Neural cell (in vitro differentiated cells): ENCODE results near the gene DNAH10. TPM values are rescaled to one million over a fixed set of nuclear protein-coding genes. Genes with fewer than 3 reads are reported as not detected.

ENCODE experiments used
- H2AFZ ChIP-seq: fragments of 200-600, 300-800 bp; sonication (generic), shearing (Covaris generic); 2 replicates; pipeline ENCODE4 v1.6.0; 2014; ENCODE audit warnings: low read depth, mild to moderate bottlenecking, antibody characterized with exemption, low read length, moderate library complexity
- H3F3A ChIP-seq: fragments of 200-600 bp; shearing (Covaris generic); 2 replicates; pipeline ENCODE4 v1.6.1; 2016; ENCODE audit warnings: mild to moderate bottlenecking, moderate library complexity, mixed read lengths, antibody characterized with exemption, low read length; ENCODE audit not compliant: insufficient read depth, poor library complexity, severe bottlenecking
- H3K27ac ChIP-seq: fragments of 200-600, 300-800 bp; sonication (generic), shearing (Covaris generic); 2 replicates; pipeline ENCODE4 v1.5.1; 2014; ENCODE audit warnings: mild to moderate bottlenecking, low read length, moderate library complexity
- H3K27me3 ChIP-seq: fragments of 300-800, 200-600 bp; sonication (generic), shearing (Covaris generic); 2 replicates; pipeline ENCODE4 v1.6.0; 2014; ENCODE audit warnings: mild to moderate bottlenecking, low read depth, low read length, moderate library complexity; ENCODE audit not compliant: insufficient read depth
- H3K36me3 ChIP-seq: fragments of 300-800, 200-600 bp; sonication (generic), shearing (Covaris generic); 2 replicates; pipeline ENCODE4 v1.5.1; 2014; ENCODE audit warnings: mild to moderate bottlenecking, antibody characterized with exemption, low read length, moderate library complexity; ENCODE audit not compliant: insufficient read depth
- H3K4me2 ChIP-seq: fragments of 300-800, 200-600 bp; sonication (generic), shearing (Covaris generic); 2 replicates; pipeline ENCODE4 v1.6.0; 2014; ENCODE audit warnings: mild to moderate bottlenecking, low read length
- H3K4me3 ChIP-seq: fragments of 300-800, 200-600 bp; sonication (generic), shearing (Covaris generic); 2 replicates; pipeline ENCODE4 v1.5.1; 2014; ENCODE audit warnings: mild to moderate bottlenecking, low read length, moderate library complexity
- H3K79me2 ChIP-seq: fragments of 200-600 bp; shearing (Covaris generic); replicated peaks from 2 replicates; pipeline ENCODE4 v1.6.0; 2014; ENCODE audit warnings: mild to moderate bottlenecking, low read length, moderate library complexity; ENCODE audit not compliant: insufficient read depth
- H3K9ac ChIP-seq: fragments of 300-800, 200-600 bp; sonication (generic), shearing (Covaris generic); 2 replicates; pipeline ENCODE4 v1.6.1; 2016; ENCODE audit warnings: mild to moderate bottlenecking, low read length, mixed read lengths
- H3K9me2 ChIP-seq: fragments of 200-600 bp; shearing (Covaris generic); 2 replicates; pipeline ENCODE4 v1.6.1; 2016; ENCODE audit warnings: mild to moderate bottlenecking, low read length, mixed read lengths; ENCODE audit not compliant: insufficient read depth
- H3K9me3 ChIP-seq: fragments of 200-600, 300-800 bp; sonication (generic), shearing (Covaris generic); 2 replicates; pipeline ENCODE4 v1.6.1; 2016; ENCODE audit warnings: mild to moderate bottlenecking, mixed run types, low read length, moderate library complexity, mixed read lengths
- H4K20me1 ChIP-seq: fragments of 200-600 bp; shearing (Covaris generic); 2 replicates; pipeline ENCODE4 v1.6.1; 2016; ENCODE audit warnings: mild to moderate bottlenecking, mixed run types; ENCODE audit not compliant: insufficient read depth
- EP300 ChIP-seq: fragments of 450-650 bp; conservative IDR thresholded peaks from 2 replicates; pipeline ENCODE4 v1.6.1; 2014; ENCODE audit warnings: antibody characterized with exemption, mild to moderate bottlenecking, moderate library complexity; ENCODE audit not compliant: poor library complexity, severe bottlenecking
- EZH2 ChIP-seq: fragments of 200-600, 300-800 bp; shearing (Covaris generic), sonication (generic); IDR thresholded peaks from 2 replicates; pipeline ENCODE4 v1.6.1; 2014; ENCODE audit warnings: antibody characterized with exemption, low read length, borderline replicate concordance, mild to moderate bottlenecking; ENCODE audit not compliant: insufficient read depth, poor library complexity, severe bottlenecking
- MXI1 ChIP-seq: fragments of 450-650 bp; conservative IDR thresholded peaks from 2 replicates; pipeline ENCODE4 v1.6.1; 2014; ENCODE audit warnings: antibody characterized with exemption, mild to moderate bottlenecking; ENCODE audit not compliant: poor library complexity, severe bottlenecking
- POLR2AphosphoS5 ChIP-seq: IDR thresholded peaks from 2 replicates; pipeline ENCODE4 v1.6.1; 2012
- RAD21 ChIP-seq: fragments of 450-650 bp; conservative IDR thresholded peaks from 2 replicates; pipeline ENCODE4 v1.6.1; 2014; ENCODE audit warnings: antibody characterized with exemption, mild to moderate bottlenecking, moderate library complexity
- SMC3 ChIP-seq: fragments of 450-650 bp; conservative IDR thresholded peaks from 2 replicates; pipeline ENCODE4 v1.6.1; 2014; ENCODE audit warnings: antibody characterized with exemption, mild to moderate bottlenecking, moderate library complexity; ENCODE audit not compliant: poor library complexity
- TAF1 ChIP-seq: IDR thresholded peaks from 2 replicates; pipeline ENCODE4 v1.6.1; 2012; ENCODE audit warnings: low read depth
- polyA plus RNA-seq: library from polyadenylated mRNA; depleted of rRNA; stranded (reverse); fragments of >200 nt; gene quantifications from 2 replicates; pipeline ENCODE4 v1.2.3, GENCODE V29; 2014
- TF ChIP-seq, protein P1 (sequence below): IDR thresholded peaks from 2 replicates; pipeline ENCODE4 v1.6.1; 2012; ENCODE audit warnings: borderline replicate concordance
- TF ChIP-seq, protein P2 (sequence below): fragments of 450-650 bp; IDR thresholded peaks from 2 replicates; pipeline ENCODE4 v1.5.1; 2014; ENCODE audit warnings: antibody characterized with exemption, mild to moderate bottlenecking, moderate library complexity; ENCODE audit not compliant: poor library complexity, severe bottlenecking

DNAH10 gene
- polyA plus RNA-seq, 1 donor from 2014 or later: 1.9 TPM

GRCh38 chr12:123886931-123887582, 125.0 kb downstream of the DNAH10 start:
- H2AFZ ChIP-seq: no peak overlapping the region

DNA sequence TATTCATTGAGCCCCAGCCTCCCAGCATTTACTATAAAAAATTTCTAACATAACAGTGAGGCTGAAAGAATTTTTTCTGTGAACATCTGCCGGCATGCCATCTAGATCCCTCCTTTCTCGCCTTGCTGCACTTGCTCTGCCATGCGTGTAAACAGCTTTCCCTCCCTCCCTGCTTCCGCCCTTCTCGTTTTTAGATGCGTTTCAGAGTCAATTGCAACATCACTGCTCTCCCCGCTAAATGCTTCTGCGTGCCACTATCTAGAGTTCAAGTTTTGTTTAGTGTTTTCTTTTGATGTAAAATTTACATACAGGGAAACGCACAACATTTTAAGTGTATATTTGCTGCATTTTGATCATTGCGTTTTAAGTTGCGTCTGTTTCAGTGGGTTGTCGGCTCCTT, 126.9 kb downstream of the DNAH10 start:
- Histone ChIP-seq H3K27ac (no peak overlapping the region), H3K79me2 (no peaks in the 10 kb centered on the region), H2AFZ (no peak overlapping the region), H3K4me2 (no peak overlapping the region), H3F3A (no peaks in the 10 kb centered on the region), H3K36me3 (no peaks in the 10 kb centered on the region), H3K9ac (no peak overlapping the region), H3K27me3 (no peaks in the 10 kb centered on the region), H3K9me3 (no peaks in the 10 kb centered on the region), H4K20me1 (no peaks in the 10 kb centered on the region), H3K4me3 (no peak overlapping the region), H3K9me2 (no peaks in the 10 kb centered on the region)
- TF ChIP-seq, protein P1, sequence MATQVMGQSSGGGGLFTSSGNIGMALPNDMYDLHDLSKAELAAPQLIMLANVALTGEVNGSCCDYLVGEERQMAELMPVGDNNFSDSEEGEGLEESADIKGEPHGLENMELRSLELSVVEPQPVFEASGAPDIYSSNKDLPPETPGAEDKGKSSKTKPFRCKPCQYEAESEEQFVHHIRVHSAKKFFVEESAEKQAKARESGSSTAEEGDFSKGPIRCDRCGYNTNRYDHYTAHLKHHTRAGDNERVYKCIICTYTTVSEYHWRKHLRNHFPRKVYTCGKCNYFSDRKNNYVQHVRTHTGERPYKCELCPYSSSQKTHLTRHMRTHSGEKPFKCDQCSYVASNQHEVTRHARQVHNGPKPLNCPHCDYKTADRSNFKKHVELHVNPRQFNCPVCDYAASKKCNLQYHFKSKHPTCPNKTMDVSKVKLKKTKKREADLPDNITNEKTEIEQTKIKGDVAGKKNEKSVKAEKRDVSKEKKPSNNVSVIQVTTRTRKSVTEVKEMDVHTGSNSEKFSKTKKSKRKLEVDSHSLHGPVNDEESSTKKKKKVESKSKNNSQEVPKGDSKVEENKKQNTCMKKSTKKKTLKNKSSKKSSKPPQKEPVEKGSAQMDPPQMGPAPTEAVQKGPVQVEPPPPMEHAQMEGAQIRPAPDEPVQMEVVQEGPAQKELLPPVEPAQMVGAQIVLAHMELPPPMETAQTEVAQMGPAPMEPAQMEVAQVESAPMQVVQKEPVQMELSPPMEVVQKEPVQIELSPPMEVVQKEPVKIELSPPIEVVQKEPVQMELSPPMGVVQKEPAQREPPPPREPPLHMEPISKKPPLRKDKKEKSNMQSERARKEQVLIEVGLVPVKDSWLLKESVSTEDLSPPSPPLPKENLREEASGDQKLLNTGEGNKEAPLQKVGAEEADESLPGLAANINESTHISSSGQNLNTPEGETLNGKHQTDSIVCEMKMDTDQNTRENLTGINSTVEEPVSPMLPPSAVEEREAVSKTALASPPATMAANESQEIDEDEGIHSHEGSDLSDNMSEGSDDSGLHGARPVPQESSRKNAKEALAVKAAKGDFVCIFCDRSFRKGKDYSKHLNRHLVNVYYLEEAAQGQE: no peak
- TF ChIP-seq EP300: no peak
- no peak for TF ChIP-seq EZH2
- TF ChIP-seq SMC3: no peak
- TF ChIP-seq TAF1: no peak
- TF ChIP-seq POLR2AphosphoS5: no peak
- no peak for TF ChIP-seq RAD21
- no peak for TF ChIP-seq MXI1
- TF ChIP-seq, protein P2, sequence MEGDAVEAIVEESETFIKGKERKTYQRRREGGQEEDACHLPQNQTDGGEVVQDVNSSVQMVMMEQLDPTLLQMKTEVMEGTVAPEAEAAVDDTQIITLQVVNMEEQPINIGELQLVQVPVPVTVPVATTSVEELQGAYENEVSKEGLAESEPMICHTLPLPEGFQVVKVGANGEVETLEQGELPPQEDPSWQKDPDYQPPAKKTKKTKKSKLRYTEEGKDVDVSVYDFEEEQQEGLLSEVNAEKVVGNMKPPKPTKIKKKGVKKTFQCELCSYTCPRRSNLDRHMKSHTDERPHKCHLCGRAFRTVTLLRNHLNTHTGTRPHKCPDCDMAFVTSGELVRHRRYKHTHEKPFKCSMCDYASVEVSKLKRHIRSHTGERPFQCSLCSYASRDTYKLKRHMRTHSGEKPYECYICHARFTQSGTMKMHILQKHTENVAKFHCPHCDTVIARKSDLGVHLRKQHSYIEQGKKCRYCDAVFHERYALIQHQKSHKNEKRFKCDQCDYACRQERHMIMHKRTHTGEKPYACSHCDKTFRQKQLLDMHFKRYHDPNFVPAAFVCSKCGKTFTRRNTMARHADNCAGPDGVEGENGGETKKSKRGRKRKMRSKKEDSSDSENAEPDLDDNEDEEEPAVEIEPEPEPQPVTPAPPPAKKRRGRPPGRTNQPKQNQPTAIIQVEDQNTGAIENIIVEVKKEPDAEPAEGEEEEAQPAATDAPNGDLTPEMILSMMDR: no peak

More at GRCh38 chr12:123886931-123887582, 125.0 kb downstream of the DNAH10 start:
- Histone ChIP-seq H3K9me3 (no peaks in the 10 kb centered on the region), H3K4me2 (no peak overlapping the region), H3K9me2 (no peaks in the 10 kb centered on the region), H3K9ac (no peak overlapping the region), H3F3A (no peaks in the 10 kb centered on the region), H4K20me1 (no peaks in the 10 kb centered on the region), H3K79me2 (no peaks in the 10 kb centered on the region), H3K4me3 (no peak overlapping the region), H3K27ac (no peak overlapping the region), H3K36me3 (no peaks in the 10 kb centered on the region), H3K27me3 (no peaks in the 10 kb centered on the region)
- no peak for TF ChIP-seq SMC3
- TF ChIP-seq, protein P1: no peak
